ENCODE measurements around the gene STAB2.

The STAB2 gene

GRCh38 chr12:103712216-103712615 is 125.1 kb downstream of the STAB2 start:
- H3K4me3 ChIP-seq (ENCODE audit: low read length in 2 of 2), result no peak overlapping the region
- H3K27ac ChIP-seq (ENCODE audit: low read length), result no peak overlapping the region
- no peaks in the 10 kb centered on the region for H3K9me3 ChIP-seq (ENCODE audit: control insufficient read depth in 2 of 2, low read length in 2 of 2)
- H3K9ac ChIP-seq (ENCODE audit: low read length in 2 of 2), result no peak overlapping the region
- H3K4me1 ChIP-seq (ENCODE audit: control insufficient read depth, insufficient read depth, low read length), result no peaks in the 10 kb centered on the region
- no peaks in the 10 kb centered on the region for H3K27me3 ChIP-seq (ENCODE audit: control insufficient read depth in 1 of 2, insufficient read depth in 2 of 2, low read length in 2 of 2)
- H3K36me3 ChIP-seq (ENCODE audit: control insufficient read depth in 2 of 2, insufficient read depth in 2 of 2, low read length in 2 of 2), result no peaks in the 10 kb centered on the region

GRCh38 chr12:103715494-103715893 is 128.4 kb downstream of the STAB2 start:
- Histone ChIP-seq H3K4me1 (ENCODE audit: control insufficient read depth, insufficient read depth, low read length) (no peaks in the 10 kb centered on the region), H3K4me3 (ENCODE audit: low read length in 2 of 2) (no peak overlapping the region), H3K27ac (ENCODE audit: low read length) (no peak overlapping the region), H3K9ac (ENCODE audit: low read length in 2 of 2) (no peak overlapping the region), H3K9me3 (ENCODE audit: control insufficient read depth in 2 of 2, low read length in 2 of 2) (no peaks in the 10 kb centered on the region), H3K27me3 (ENCODE audit: control insufficient read depth in 1 of 2, insufficient read depth in 2 of 2, low read length in 2 of 2) (no peaks in the 10 kb centered on the region), H3K36me3 (ENCODE audit: control insufficient read depth in 2 of 2, insufficient read depth in 2 of 2, low read length in 2 of 2) (no peaks in the 10 kb centered on the region)

DNA sequence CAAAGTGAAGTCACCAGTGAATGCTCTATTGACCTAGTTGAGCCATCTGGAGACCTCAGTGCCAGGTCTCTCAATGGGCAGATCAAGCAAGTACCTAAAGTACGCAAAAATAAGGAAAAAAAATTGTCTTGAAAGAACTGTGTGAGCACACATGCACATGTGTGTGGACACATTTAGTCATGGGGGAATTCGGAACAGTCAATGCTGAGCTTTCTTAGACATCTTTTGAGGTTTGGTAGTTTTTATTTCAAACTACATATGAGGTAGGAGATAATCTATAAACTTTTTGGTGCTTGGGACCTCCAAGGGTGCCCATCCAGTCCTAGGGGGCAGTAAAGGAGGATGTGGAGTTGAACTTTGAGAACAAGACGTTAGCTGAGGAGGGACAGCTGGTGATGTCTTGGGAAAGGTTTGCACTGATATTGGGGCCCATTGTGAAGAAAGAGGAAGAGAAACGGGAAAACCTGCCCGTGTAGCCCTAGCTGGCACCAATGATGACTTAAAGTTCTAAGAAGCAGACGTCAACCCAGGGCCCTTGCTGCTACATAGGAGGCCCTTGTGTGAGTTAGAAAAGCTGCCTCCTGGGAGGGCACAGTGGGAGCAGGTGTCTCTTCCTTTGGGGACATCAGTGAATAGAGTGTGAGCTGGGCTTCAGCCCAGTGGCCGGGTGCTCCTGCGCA is 129.6 kb downstream of the STAB2 start:
- H3K9me3 ChIP-seq (ENCODE audit: control insufficient read depth in 2 of 2, low read length in 2 of 2), result no peaks in the 10 kb centered on the region

DNA sequence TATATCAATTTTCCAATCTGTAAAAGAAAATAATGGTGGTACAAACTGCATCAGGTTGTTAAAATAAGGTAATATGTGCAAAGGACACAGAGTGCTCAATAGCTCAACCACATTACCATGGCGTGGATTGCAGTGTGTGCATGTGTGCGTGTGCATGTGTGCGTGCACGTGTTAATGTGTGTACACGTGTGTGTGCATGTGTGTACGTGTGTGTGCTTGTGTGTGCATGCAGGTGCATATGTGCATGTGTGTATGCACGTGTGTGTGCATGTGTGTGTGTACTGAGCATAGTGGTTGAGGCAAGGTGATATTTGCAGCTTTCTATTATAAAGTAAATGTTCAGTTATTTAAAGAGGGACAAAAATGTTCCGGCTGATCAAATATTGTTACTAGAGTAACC is 138.3 kb downstream of the STAB2 start:
- H3K9ac ChIP-seq (ENCODE audit: low read length in 2 of 2), result no peak overlapping the region
- no peaks in the 10 kb centered on the region for H3K4me1 ChIP-seq (ENCODE audit: control insufficient read depth, insufficient read depth, low read length)
- no peaks in the 10 kb centered on the region for H3K9me3 ChIP-seq (ENCODE audit: control insufficient read depth in 2 of 2, low read length in 2 of 2)
- H3K27me3 ChIP-seq (ENCODE audit: control insufficient read depth in 1 of 2, insufficient read depth in 2 of 2, low read length in 2 of 2), result peaks cover 2 to 4% of the 10 kb centered on the region in 2 donors
- H3K36me3 ChIP-seq (ENCODE audit: control insufficient read depth in 2 of 2, insufficient read depth in 2 of 2, low read length in 2 of 2), result no peaks in the 10 kb centered on the region
- H3K4me3 ChIP-seq (ENCODE audit: low read length in 2 of 2), result no peak overlapping the region
- H3K27ac ChIP-seq (ENCODE audit: low read length), result no peak overlapping the region

More for the DNA sequence above, 129.6 kb downstream of the STAB2 start:
- no peak overlapping the region for H3K4me3 ChIP-seq (ENCODE audit: low read length in 2 of 2)
- H3K4me1 ChIP-seq (ENCODE audit: control insufficient read depth, insufficient read depth, low read length), result no peaks in the 10 kb centered on the region
- H3K9ac ChIP-seq (ENCODE audit: low read length in 2 of 2), result no peak overlapping the region
- no peaks in the 10 kb centered on the region for H3K36me3 ChIP-seq (ENCODE audit: control insufficient read depth in 2 of 2, insufficient read depth in 2 of 2, low read length in 2 of 2)
- H3K27ac ChIP-seq (ENCODE audit: low read length), result no peak overlapping the region
- peaks cover 2 to 4% of the 10 kb centered on the region in 2 donors for H3K27me3 ChIP-seq (ENCODE audit: control insufficient read depth in 1 of 2, insufficient read depth in 2 of 2, low read length in 2 of 2)

- Histone ChIP-seq H3K36me3 (ENCODE audit: control insufficient read depth in 2 of 2, insufficient read depth in 2 of 2, low read length in 2 of 2) (no peaks in the 10 kb centered on the region), H3K27ac (ENCODE audit: low read length) (no peak overlapping the region), H3K27me3 (ENCODE audit: control insufficient read depth in 1 of 2, insufficient read depth in 2 of 2, low read length in 2 of 2) (no peaks in the 10 kb centered on the region), H3K4me3 (ENCODE audit: low read length in 2 of 2) (no peak overlapping the region), H3K9me3 (ENCODE audit: control insufficient read depth in 2 of 2, low read length in 2 of 2) (peaks cover 2 to 4% of the 10 kb centered on the region in 2 donors), H3K9ac (ENCODE audit: low read length in 2 of 2) (no peak overlapping the region), H3K4me1 (ENCODE audit: control insufficient read depth, insufficient read depth, low read length) (no peaks in the 10 kb centered on the region)
These were observed 140.6 kb downstream of the STAB2 start for GRCh38 chr12:103727638-103728037.

- Histone ChIP-seq H3K27ac (ENCODE audit: low read length) (no peak overlapping the region), H3K9ac (ENCODE audit: low read length in 2 of 2) (no peak overlapping the region), H3K4me1 (ENCODE audit: control insufficient read depth, insufficient read depth, low read length) (no peaks in the 10 kb centered on the region), H3K9me3 (ENCODE audit: control insufficient read depth in 2 of 2, low read length in 2 of 2) (peaks cover 2 to 4% of the 10 kb centered on the region in 2 donors), H3K27me3 (ENCODE audit: control insufficient read depth in 1 of 2, insufficient read depth in 2 of 2, low read length in 2 of 2) (no peaks in the 10 kb centered on the region), H3K4me3 (ENCODE audit: low read length in 2 of 2) (no peak overlapping the region), H3K36me3 (ENCODE audit: control insufficient read depth in 2 of 2, insufficient read depth in 2 of 2, low read length in 2 of 2) (no peaks in the 10 kb centered on the region)
These were observed 141.2 kb downstream of the STAB2 start for GRCh38 chr12:103728323-103728722.

GRCh38 chr12:103729499-103729898 is 142.4 kb downstream of the STAB2 start:
- H3K27ac ChIP-seq (ENCODE audit: low read length), result no peak overlapping the region
- no peak overlapping the region for H3K9ac ChIP-seq (ENCODE audit: low read length in 2 of 2)
- H3K36me3 ChIP-seq (ENCODE audit: control insufficient read depth in 2 of 2, insufficient read depth in 2 of 2, low read length in 2 of 2), result no peaks in the 10 kb centered on the region
- H3K27me3 ChIP-seq (ENCODE audit: control insufficient read depth in 1 of 2, insufficient read depth in 2 of 2, low read length in 2 of 2), result no peaks in the 10 kb centered on the region
- no peak overlapping the region for H3K4me3 ChIP-seq (ENCODE audit: low read length in 2 of 2)
- H3K9me3 ChIP-seq (ENCODE audit: control insufficient read depth in 2 of 2, low read length in 2 of 2), result peaks cover 2 to 4% of the 10 kb centered on the region in 2 donors
- no peaks in the 10 kb centered on the region for H3K4me1 ChIP-seq (ENCODE audit: control insufficient read depth, insufficient read depth, low read length)

DNA sequence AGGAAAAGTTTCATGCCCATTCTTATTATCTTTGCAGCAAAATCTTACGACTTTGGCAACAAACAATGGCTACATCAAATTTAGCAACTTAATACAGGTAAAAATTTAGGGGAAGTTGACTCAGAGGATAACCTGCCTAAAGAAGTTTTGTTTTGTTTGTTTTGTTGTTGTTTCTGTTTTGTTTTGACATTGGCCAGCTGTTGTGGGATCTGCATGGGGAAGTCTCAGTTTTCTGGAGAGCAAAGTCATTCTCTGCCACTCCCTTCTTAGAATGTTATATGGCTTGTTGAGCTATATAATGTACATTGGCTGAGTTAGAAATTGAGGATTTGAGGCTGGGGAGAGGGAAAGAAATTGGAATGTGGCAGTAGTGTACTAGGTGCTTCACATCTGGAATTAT is 144.5 kb downstream of the STAB2 start:
- H3K36me3 ChIP-seq (ENCODE audit: control insufficient read depth in 2 of 2, insufficient read depth in 2 of 2, low read length in 2 of 2), result no peaks in the 10 kb centered on the region
- no peaks in the 10 kb centered on the region for H3K27me3 ChIP-seq (ENCODE audit: control insufficient read depth in 1 of 2, insufficient read depth in 2 of 2, low read length in 2 of 2)
- no peak overlapping the region for H3K4me3 ChIP-seq (ENCODE audit: low read length in 2 of 2)
- H3K9ac ChIP-seq (ENCODE audit: low read length in 2 of 2), result no peak overlapping the region
- H3K4me1 ChIP-seq (ENCODE audit: control insufficient read depth, insufficient read depth, low read length), result no peaks in the 10 kb centered on the region
- H3K27ac ChIP-seq (ENCODE audit: low read length), result no peak overlapping the region
- H3K9me3 ChIP-seq (ENCODE audit: control insufficient read depth in 2 of 2, low read length in 2 of 2), result peaks cover 2 to 4% of the 10 kb centered on the region in 2 donors

DNA sequence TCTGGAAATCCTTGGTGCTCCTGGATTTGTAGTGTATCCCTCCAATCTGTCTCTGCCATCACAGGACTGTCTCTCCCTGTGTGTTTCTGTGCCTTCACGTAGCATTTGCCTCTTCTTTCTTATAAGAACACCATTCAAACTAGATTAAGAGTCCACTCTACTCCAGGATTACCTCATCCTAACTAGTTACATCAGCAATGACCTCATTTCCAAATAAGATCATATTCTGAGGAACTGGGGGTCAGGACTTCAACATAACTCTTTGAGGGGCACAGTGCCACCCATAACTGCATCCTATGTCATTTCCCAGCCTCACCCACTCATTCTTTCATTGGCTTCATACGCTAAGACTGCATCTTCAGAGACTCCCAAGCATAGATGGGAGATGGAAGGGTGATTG is 147.8 kb downstream of the STAB2 start:
- Histone ChIP-seq H3K4me1 (ENCODE audit: control insufficient read depth, insufficient read depth, low read length) (no peaks in the 10 kb centered on the region), H3K27me3 (ENCODE audit: control insufficient read depth in 1 of 2, insufficient read depth in 2 of 2, low read length in 2 of 2) (no peaks in the 10 kb centered on the region), H3K27ac (ENCODE audit: low read length) (no peak overlapping the region), H3K9me3 (ENCODE audit: control insufficient read depth in 2 of 2, low read length in 2 of 2) (peaks cover 2 to 4% of the 10 kb centered on the region in 2 donors), H3K36me3 (ENCODE audit: control insufficient read depth in 2 of 2, insufficient read depth in 2 of 2, low read length in 2 of 2) (no peaks in the 10 kb centered on the region), H3K9ac (ENCODE audit: low read length in 2 of 2) (no peak overlapping the region), H3K4me3 (ENCODE audit: low read length in 2 of 2) (no peak overlapping the region)

DNA sequence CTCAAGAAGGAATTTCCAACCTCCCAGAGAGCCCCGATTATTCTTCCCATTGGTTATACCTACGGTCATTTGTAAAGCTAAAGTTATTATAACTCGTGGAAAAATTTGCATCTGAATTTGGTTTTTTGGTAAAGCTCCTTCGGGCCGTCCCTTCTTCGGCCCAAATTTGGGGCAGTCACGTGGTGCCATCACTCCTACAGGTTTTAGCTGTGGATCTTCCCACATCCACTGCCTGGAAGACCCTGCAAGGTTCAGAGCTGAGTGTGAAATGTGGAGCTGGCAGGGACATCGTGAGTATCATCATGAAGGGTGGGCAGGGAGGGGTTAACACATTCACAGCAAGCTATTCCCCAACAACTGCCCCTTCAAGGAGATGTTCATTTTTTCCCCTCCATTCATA is 148.2 kb downstream of the STAB2 start:
- no peaks in the 10 kb centered on the region for H3K27me3 ChIP-seq (ENCODE audit: control insufficient read depth in 1 of 2, insufficient read depth in 2 of 2, low read length in 2 of 2)
- no peak overlapping the region for H3K9ac ChIP-seq (ENCODE audit: low read length in 2 of 2)
- no peaks in the 10 kb centered on the region for H3K36me3 ChIP-seq (ENCODE audit: control insufficient read depth in 2 of 2, insufficient read depth in 2 of 2, low read length in 2 of 2)
- H3K4me1 ChIP-seq (ENCODE audit: control insufficient read depth, insufficient read depth, low read length), result no peaks in the 10 kb centered on the region
- no peak overlapping the region for H3K27ac ChIP-seq (ENCODE audit: low read length)
- peaks cover 2 to 4% of the 10 kb centered on the region in 2 donors for H3K9me3 ChIP-seq (ENCODE audit: control insufficient read depth in 2 of 2, low read length in 2 of 2)
- H3K4me3 ChIP-seq (ENCODE audit: low read length in 2 of 2), result no peak overlapping the region

GRCh38 chr12:103736572-103736971 is 149.5 kb downstream of the STAB2 start:
- Histone ChIP-seq H3K9ac (ENCODE audit: low read length in 2 of 2) (no peak overlapping the region), H3K27me3 (ENCODE audit: control insufficient read depth in 1 of 2, insufficient read depth in 2 of 2, low read length in 2 of 2) (no peaks in the 10 kb centered on the region), H3K4me1 (ENCODE audit: control insufficient read depth, insufficient read depth, low read length) (no peaks in the 10 kb centered on the region), H3K36me3 (ENCODE audit: control insufficient read depth in 2 of 2, insufficient read depth in 2 of 2, low read length in 2 of 2) (no peaks in the 10 kb centered on the region), H3K4me3 (ENCODE audit: low read length in 2 of 2) (no peak overlapping the region), H3K9me3 (ENCODE audit: control insufficient read depth in 2 of 2, low read length in 2 of 2) (no peaks in the 10 kb centered on the region), H3K27ac (ENCODE audit: low read length) (no peak overlapping the region)
